OCI-LY1 (cell line): Measurements from ENCODE around the gene BIN1.

Experiments used
- H2AFZ ChIP-seq: fragments of 200-600 bp; sonication (generic), shearing (Covaris generic); 2 replicates; pipeline ENCODE4 v1.6.0; 2014; ENCODE audit warnings: antibody characterized with exemption, mild to moderate bottlenecking, low read length
- H3F3A ChIP-seq: fragments of 200-600 bp; sonication (generic), shearing (Covaris generic); 2 replicates; pipeline ENCODE4 v1.6.0; 2014; ENCODE audit warnings: mild to moderate bottlenecking, antibody characterized with exemption, low read length, moderate library complexity; ENCODE audit not compliant: insufficient read depth
- H3K27ac ChIP-seq: fragments of 200-600 bp; sonication (generic); 2 replicates; pipeline ENCODE4 v1.5.1; 2014; ENCODE audit warnings: low read length, mixed run types, mild to moderate bottlenecking, low read depth; ENCODE audit not compliant: poor library complexity, severe bottlenecking
- H3K27me3 ChIP-seq: fragments of 200-600 bp; sonication (generic); 2 replicates; pipeline ENCODE4 v1.6.0; 2014; ENCODE audit warnings: antibody characterized with exemption, mild to moderate bottlenecking, low read length, moderate library complexity; ENCODE audit not compliant: insufficient read depth
- H3K36me3 ChIP-seq: fragments of 200-600 bp; sonication (generic); 2 replicates; pipeline ENCODE4 v1.6.1; 2014; ENCODE audit warnings: mild to moderate bottlenecking, antibody characterized with exemption, low read length, moderate library complexity, mixed read lengths; ENCODE audit not compliant: insufficient read depth
- H3K4me1 ChIP-seq: fragments of 200-600 bp; sonication (generic); 2 replicates; pipeline ENCODE4 v1.5.1; 2014; ENCODE audit warnings: mild to moderate bottlenecking, low read length, moderate library complexity; ENCODE audit not compliant: insufficient read depth, severe bottlenecking
- H3K4me2 ChIP-seq: fragments of 200-600 bp; sonication (generic), shearing (Covaris generic); 2 replicates; pipeline ENCODE4 v1.6.1; 2014; ENCODE audit warnings: low read length
- H3K4me3 ChIP-seq: fragments of 200-600 bp; sonication (generic); 2 replicates; pipeline ENCODE4 v1.5.1; 2014; ENCODE audit warnings: low read length, low read depth, mild to moderate bottlenecking, mixed read lengths; ENCODE audit not compliant: poor library complexity, severe bottlenecking
- H3K79me2 ChIP-seq: fragments of 200-600 bp; shearing (Covaris generic); 2 replicates; pipeline ENCODE4 v1.6.1; 2016; ENCODE audit warnings: mixed run types, low read length, mixed read lengths; ENCODE audit not compliant: insufficient read depth
- H3K9ac ChIP-seq: fragments of 200-600 bp; sonication (generic), shearing (Covaris generic); 2 replicates; pipeline ENCODE4 v1.6.1; 2014; ENCODE audit warnings: mild to moderate bottlenecking, low read length, mixed read lengths
- H3K9me2 ChIP-seq: fragments of 200-600 bp; sonication (generic), shearing (Covaris generic); 2 replicates; pipeline ENCODE4 v1.6.1; 2014; ENCODE audit warnings: low read depth, mild to moderate bottlenecking, low read length, mixed read lengths
- H3K9me3 ChIP-seq: fragments of 200-600 bp; shearing (Covaris generic); 2 replicates; pipeline ENCODE4 v1.6.1; 2014; ENCODE audit warnings: low read length, mixed read lengths
- H4K20me1 ChIP-seq: fragments of 200-600 bp; sonication (generic), shearing (Covaris generic); 2 replicates; pipeline ENCODE4 v1.6.0; 2016; ENCODE audit warnings: mild to moderate bottlenecking, low read length; ENCODE audit not compliant: insufficient read depth
- EZH2 ChIP-seq: fragments of 200-600 bp; sonication (generic), shearing (Covaris generic); IDR thresholded peaks from 2 replicates; pipeline ENCODE4 v1.8.0; 2017; ENCODE audit warnings: borderline replicate concordance, mixed run types, mild to moderate bottlenecking, antibody characterized with exemption, low read length, moderate library complexity, mixed read lengths
- TF ChIP-seq, protein P1 (sequence below): fragments of 200-600 bp; sonication (generic), shearing (Covaris generic); IDR thresholded peaks from 2 replicates; pipeline ENCODE4 v1.5.1; 2017; ENCODE audit warnings: mild to moderate bottlenecking, antibody characterized with exemption, low read length, moderate library complexity, mixed read lengths

The BIN1 gene

DNA sequence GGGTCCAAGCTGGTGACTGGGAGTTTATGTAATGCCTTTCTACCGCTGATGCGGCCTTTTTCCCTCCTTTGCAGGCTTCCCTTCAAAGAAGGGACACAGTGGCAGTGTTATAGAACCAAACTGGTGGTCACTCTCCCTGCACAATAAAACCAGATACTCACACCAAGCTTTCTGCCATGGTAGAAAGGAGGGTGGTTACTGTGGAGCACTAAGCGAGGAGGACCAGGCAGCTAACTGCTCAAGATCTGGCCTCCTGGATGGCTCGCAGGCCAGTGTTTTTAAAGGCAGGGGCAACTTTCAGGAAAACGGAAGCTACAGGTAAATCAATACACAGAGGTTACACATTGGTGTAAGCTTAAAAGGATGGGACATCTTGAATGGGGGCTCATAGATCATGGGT lies 89.4 kb downstream of the BIN1 start:
- no peak overlapping the region for H3K4me3 ChIP-seq
- no peak overlapping the region for H3K4me2 ChIP-seq
- no peaks in the 10 kb centered on the region for H3K9me2 ChIP-seq
- H3K9me3 ChIP-seq, result no peaks in the 10 kb centered on the region
- TF ChIP-seq, protein P1, sequence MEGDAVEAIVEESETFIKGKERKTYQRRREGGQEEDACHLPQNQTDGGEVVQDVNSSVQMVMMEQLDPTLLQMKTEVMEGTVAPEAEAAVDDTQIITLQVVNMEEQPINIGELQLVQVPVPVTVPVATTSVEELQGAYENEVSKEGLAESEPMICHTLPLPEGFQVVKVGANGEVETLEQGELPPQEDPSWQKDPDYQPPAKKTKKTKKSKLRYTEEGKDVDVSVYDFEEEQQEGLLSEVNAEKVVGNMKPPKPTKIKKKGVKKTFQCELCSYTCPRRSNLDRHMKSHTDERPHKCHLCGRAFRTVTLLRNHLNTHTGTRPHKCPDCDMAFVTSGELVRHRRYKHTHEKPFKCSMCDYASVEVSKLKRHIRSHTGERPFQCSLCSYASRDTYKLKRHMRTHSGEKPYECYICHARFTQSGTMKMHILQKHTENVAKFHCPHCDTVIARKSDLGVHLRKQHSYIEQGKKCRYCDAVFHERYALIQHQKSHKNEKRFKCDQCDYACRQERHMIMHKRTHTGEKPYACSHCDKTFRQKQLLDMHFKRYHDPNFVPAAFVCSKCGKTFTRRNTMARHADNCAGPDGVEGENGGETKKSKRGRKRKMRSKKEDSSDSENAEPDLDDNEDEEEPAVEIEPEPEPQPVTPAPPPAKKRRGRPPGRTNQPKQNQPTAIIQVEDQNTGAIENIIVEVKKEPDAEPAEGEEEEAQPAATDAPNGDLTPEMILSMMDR, result no peak
- TF ChIP-seq EZH2, result no peak
- no peak overlapping the region for H2AFZ ChIP-seq
- no peaks in the 10 kb centered on the region for H4K20me1 ChIP-seq
- H3K79me2 ChIP-seq, result no peaks in the 10 kb centered on the region
- no peaks in the 10 kb centered on the region for H3K36me3 ChIP-seq
- H3K27ac ChIP-seq, result no peak overlapping the region
- no peak overlapping the region for H3K9ac ChIP-seq
- peaks cover 4% of the 10 kb centered on the region; the same call in 1 of the 2 replicates for H3K27me3 ChIP-seq
- no peaks in the 10 kb centered on the region for H3K4me1 ChIP-seq
- no peaks in the 10 kb centered on the region for H3F3A ChIP-seq

DNA sequence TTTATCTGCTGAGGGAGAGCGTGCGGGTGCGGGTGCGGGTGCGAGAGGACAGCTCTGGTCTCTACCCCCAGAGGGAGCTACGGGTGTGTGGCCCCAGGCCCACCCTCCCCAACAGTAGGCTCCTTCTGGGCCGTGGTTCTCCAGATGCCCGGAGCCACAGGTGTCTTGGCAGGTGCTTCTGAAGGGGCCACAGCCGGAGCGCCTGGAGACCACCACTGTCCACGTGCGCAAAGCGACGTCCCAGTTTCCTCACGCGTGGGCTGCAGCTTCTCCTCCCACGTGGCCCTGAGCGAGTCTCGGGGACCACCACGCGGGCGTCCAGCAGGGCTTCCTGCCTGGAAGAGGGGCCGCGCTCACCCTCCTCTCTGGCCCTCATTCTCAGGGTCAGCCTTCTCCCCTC lies 90.6 kb downstream of the BIN1 start:
- Histone ChIP-seq H3K4me2 (no peak overlapping the region), H3F3A (no peaks in the 10 kb centered on the region), H2AFZ (no peak overlapping the region), H3K9me3 (no peaks in the 10 kb centered on the region), H3K9me2 (no peaks in the 10 kb centered on the region), H3K27ac (no peak overlapping the region), H3K36me3 (no peaks in the 10 kb centered on the region), H3K4me1 (no peaks in the 10 kb centered on the region), H3K27me3 (peaks cover 4% of the 10 kb centered on the region; the same call in 1 of the 2 replicates), H3K79me2 (no peaks in the 10 kb centered on the region), H3K9ac (no peak overlapping the region), H3K4me3 (no peak overlapping the region), H4K20me1 (no peaks in the 10 kb centered on the region)
- TF ChIP-seq EZH2, result no peak
- TF ChIP-seq, protein P1, result no peak

- no peaks in the 10 kb centered on the region for H3K79me2 ChIP-seq
- H3K9me2 ChIP-seq, result no peaks in the 10 kb centered on the region
- no peak overlapping the region for H3K27ac ChIP-seq
- no peak overlapping the region for H3K4me3 ChIP-seq
- H3K4me1 ChIP-seq, result no peaks in the 10 kb centered on the region
- no peaks in the 10 kb centered on the region for H4K20me1 ChIP-seq
- no peak overlapping the region for H3K4me2 ChIP-seq
- no peaks in the 10 kb centered on the region for H3K36me3 ChIP-seq
- no peaks in the 10 kb centered on the region for H3K9me3 ChIP-seq
- no peak overlapping the region for H3K9ac ChIP-seq
- TF ChIP-seq, protein P1, result no peak
- TF ChIP-seq EZH2, result no peak
- H3K27me3 ChIP-seq, result peaks cover 4% of the 10 kb centered on the region; the same call in 1 of the 2 replicates
- no peaks in the 10 kb centered on the region for H3F3A ChIP-seq
- H2AFZ ChIP-seq, result no peak overlapping the region
Measured at GRCh38 chr2:127015106-127015910, 91.6 kb downstream of the BIN1 start.
